ENCODE measurements around the gene STK24.

STK24 gene

GRCh38 chr13:98534821-98535220, 42.1 kb downstream of the STK24 start:
- no peak for DNase-seq
- Histone ChIP-seq H2AFZ (ENCODE audit: low read length) (no peak overlapping the region), H3K36me3 (replicated peaks; ENCODE audit: insufficient read depth, low read length) (no peaks in the 10 kb centered on the region), H3K9me3 (replicated peaks; ENCODE audit: insufficient read depth, low read length) (no peaks in the 10 kb centered on the region), H3K4me1 (ENCODE audit: low read length) (no peaks in the 10 kb centered on the region), H3K9ac (ENCODE audit: low read length) (no peak overlapping the region), H3K27ac (ENCODE audit: low read length) (no peak overlapping the region), H3K4me2 (ENCODE audit: low read depth, low read length) (no peak overlapping the region), H3K27me3 (replicated peaks; ENCODE audit: insufficient read depth, low read length) (no peaks in the 10 kb centered on the region), H3K9me2 (replicated peaks; ENCODE audit: insufficient read depth, low read length) (no peaks in the 10 kb centered on the region), H3K79me2 (ENCODE audit: low read length) (peaks cover 98% of the 10 kb centered on the region), H3F3A (ENCODE audit: insufficient read depth, low read length) (no peaks in the 10 kb centered on the region), H4K20me1 (ENCODE audit: insufficient read depth, low read length) (peaks cover 50% of the 10 kb centered on the region), H3K4me3 (ENCODE audit: low read length) (no peak overlapping the region)
- no peak for TF ChIP-seq CTCF (IDR thresholded peaks at IDR 0.05; ENCODE audit: low read length)
- no peak for TF ChIP-seq EZH2phosphoT487 (IDR thresholded peaks at IDR 0.05; ENCODE audit: low read length)
- no peak for TF ChIP-seq EZH2 (optimal IDR thresholded peaks at IDR 0.05; ENCODE audit: low read depth, low read length)

- H3K36me3 ChIP-seq (replicated peaks; ENCODE audit: insufficient read depth, low read length) = no peaks in the 10 kb centered on the region
- H3F3A ChIP-seq (ENCODE audit: insufficient read depth, low read length) = no peaks in the 10 kb centered on the region
- no peak overlapping the region for H3K4me2 ChIP-seq (ENCODE audit: low read depth, low read length)
- no peak for DNase-seq
- no peaks in the 10 kb centered on the region for H3K27me3 ChIP-seq (replicated peaks; ENCODE audit: insufficient read depth, low read length)
- H4K20me1 ChIP-seq (ENCODE audit: insufficient read depth, low read length) = peaks cover 57% of the 10 kb centered on the region
- no peak overlapping the region for H3K9ac ChIP-seq (ENCODE audit: low read length)
- H3K4me3 ChIP-seq (ENCODE audit: low read length) = no peak overlapping the region
- peaks cover 98% of the 10 kb centered on the region for H3K79me2 ChIP-seq (ENCODE audit: low read length)
- H3K4me1 ChIP-seq (ENCODE audit: low read length) = no peaks in the 10 kb centered on the region
- TF ChIP-seq EZH2 (optimal IDR thresholded peaks at IDR 0.05; ENCODE audit: low read depth, low read length) (no peak), EZH2phosphoT487 (IDR thresholded peaks at IDR 0.05; ENCODE audit: low read length) (no peak), CTCF (IDR thresholded peaks at IDR 0.05; ENCODE audit: low read length) (no peak)
- H3K9me3 ChIP-seq (replicated peaks; ENCODE audit: insufficient read depth, low read length) = no peaks in the 10 kb centered on the region
- H3K9me2 ChIP-seq (replicated peaks; ENCODE audit: insufficient read depth, low read length) = no peaks in the 10 kb centered on the region
- no peak overlapping the region for H3K27ac ChIP-seq (ENCODE audit: low read length)
- H2AFZ ChIP-seq (ENCODE audit: low read length) = no peak overlapping the region
Observed at GRCh38 chr13:98533912-98534311, 43.0 kb downstream of the STK24 start.

- H4K20me1 ChIP-seq (ENCODE audit: insufficient read depth, low read length) = peaks cover 64% of the 10 kb centered on the region
- H3K4me2 ChIP-seq (ENCODE audit: low read depth, low read length) = no peak overlapping the region
- no peaks in the 10 kb centered on the region for H3K9me3 ChIP-seq (replicated peaks; ENCODE audit: insufficient read depth, low read length)
- no peak overlapping the region for H2AFZ ChIP-seq (ENCODE audit: low read length)
- H3K79me2 ChIP-seq (ENCODE audit: low read length) = peaks cover 98% of the 10 kb centered on the region
- H3K36me3 ChIP-seq (replicated peaks; ENCODE audit: insufficient read depth, low read length) = no peaks in the 10 kb centered on the region
- no peak overlapping the region for H3K4me3 ChIP-seq (ENCODE audit: low read length)
- no peak for DNase-seq
- no peak overlapping the region for H3K27ac ChIP-seq (ENCODE audit: low read length)
- TF ChIP-seq EZH2phosphoT487 (IDR thresholded peaks at IDR 0.05; ENCODE audit: low read length) = no peak
- no peak for TF ChIP-seq EZH2 (optimal IDR thresholded peaks at IDR 0.05; ENCODE audit: low read depth, low read length)
- no peak for TF ChIP-seq CTCF (IDR thresholded peaks at IDR 0.05; ENCODE audit: low read length)
- no peak overlapping the region for H3K9ac ChIP-seq (ENCODE audit: low read length)
- H3K4me1 ChIP-seq (ENCODE audit: low read length) = no peaks in the 10 kb centered on the region
- no peaks in the 10 kb centered on the region for H3K9me2 ChIP-seq (replicated peaks; ENCODE audit: insufficient read depth, low read length)
- no peaks in the 10 kb centered on the region for H3F3A ChIP-seq (ENCODE audit: insufficient read depth, low read length)
- H3K27me3 ChIP-seq (replicated peaks; ENCODE audit: insufficient read depth, low read length) = no peaks in the 10 kb centered on the region
Observed at GRCh38 chr13:98532254-98532653, 44.7 kb downstream of the STK24 start.

Data from MM.1S (cell line).